Activated CD4-positive, CD25-positive, alpha-beta regulatory T cell treated with anti-CD3 and anti-CD28 coated beads, Interleukin-2, amount 50 U/mL, for 24 hours (primary cell): ENCODE results near the gene RNU1-3.
A peak's percentile ranks its signal among the peaks of the same experiment; 100 is the strongest.
"Not testable (repeated sequence)": the region's sequence is repeated elsewhere in the genome, so short reads cannot be mapped to it uniquely, and the experiment has no call there.

Experiments
- ATAC-seq, 2 donors: fragments of 150-1000 bp; cut with Tn5 transposase; one replicate each; pipeline ENCODE4 v1.10.0; 2021; ENCODE audit warnings: mild to moderate bottlenecking in 1 of 2, moderate library complexity in 1 of 2

Gene RNU1-3

DNA sequence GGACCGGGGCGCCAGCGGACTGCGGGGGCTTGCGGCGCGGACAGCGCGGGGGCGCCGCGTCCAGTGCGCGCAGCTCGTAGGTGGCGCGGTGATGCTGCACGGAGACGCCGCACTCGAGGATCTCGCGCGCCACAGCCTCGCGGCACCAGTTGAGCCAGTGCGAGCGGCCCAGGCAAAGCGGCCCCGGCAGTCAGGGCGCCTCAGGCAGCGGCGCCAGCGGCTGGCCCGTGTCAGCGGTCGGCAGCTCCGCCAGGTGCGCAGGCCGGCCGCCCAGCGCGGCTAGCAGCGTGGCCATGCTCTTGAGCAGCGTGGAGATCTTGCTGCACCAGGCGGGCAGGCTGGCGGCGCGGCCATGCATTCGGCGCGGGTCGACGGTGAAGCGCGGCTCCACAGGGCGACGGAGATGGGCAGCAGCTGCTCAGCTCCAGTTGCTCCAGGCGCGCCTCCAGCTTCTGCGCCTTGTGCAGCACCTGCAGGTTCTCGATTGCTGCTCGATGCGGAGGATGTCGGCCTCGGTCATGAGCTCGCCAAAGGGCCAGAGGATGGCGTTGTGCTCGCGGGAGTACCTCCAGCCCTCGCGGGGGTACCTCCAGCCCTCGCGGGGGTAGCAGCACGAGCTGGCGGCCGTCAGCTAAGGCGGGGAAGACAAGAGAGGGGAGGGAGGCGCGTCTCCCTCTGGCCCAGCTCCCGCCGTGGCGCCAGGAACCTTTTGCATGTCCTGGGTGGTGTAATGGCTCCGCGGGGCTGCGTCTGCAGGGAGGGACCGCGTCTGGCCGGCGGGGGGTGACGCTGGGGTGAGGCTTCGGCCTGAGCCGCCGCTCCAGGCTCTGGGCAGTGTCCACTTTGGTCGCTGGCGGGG, 26.9 kb upstream of the RNU1-3 start:
- peak in 1 of 2 donors; percentile 8 for ATAC-seq

DNA sequence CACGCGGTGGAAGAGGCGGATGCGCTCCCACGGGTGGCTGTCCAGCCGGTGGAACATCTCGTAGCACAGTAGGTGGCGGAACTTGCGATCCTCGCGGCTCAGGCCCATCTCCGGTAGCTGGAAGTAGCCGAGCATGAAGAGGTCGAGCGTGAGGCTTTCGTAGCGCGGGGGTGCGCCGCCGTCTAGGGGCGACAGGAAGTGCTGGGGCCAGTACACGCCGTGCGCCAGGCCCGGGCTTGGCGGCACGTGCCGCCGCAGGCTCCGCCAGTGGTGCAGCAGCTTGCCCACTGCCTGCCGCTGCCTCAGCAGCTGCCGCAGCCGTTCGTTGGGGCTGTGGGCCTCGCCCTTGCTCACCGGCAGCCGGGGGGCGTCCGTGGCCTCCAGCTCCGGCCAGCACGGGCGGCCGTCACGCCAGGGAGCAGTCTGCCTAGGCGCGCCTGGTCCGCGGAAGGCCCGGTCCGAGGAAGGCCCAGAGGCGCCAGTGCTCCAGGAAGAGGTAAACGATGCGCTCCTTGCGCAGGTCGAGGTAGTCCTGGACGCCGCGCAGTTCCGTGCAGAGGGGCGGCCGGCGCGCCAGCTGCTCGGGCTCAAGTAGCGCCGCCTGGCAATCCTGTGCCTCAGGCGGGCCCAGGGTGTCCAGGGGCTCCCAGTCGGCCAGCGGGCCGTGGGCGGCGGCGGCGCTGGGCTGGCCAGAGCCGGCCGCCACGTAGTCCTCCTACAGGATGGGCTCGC, 26.1 kb upstream of the RNU1-3 start:
- not testable (repeated sequence) for ATAC-seq

DNA sequence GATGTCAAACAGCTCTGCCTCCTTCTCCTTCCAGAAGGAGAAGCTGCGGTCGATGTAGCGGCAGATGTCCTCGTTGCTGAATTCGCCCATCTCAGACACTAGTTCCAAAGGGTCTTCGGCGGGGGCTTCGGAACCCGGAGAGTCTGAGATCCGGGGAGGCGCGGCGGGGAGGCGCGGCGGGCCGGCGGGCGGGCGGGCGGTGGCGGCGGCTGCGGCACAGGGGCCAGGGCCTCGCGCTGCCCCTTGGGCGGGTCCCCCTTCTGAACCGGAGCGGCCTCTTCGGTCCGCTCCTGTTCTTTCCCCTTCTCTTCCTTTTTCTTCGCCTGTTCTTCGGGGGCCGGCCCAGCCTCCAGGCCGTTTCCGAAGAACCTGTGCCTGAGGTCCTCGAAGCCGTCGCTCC, 25.5 kb upstream of the RNU1-3 start:
- ATAC-seq = not testable (repeated sequence)

DNA sequence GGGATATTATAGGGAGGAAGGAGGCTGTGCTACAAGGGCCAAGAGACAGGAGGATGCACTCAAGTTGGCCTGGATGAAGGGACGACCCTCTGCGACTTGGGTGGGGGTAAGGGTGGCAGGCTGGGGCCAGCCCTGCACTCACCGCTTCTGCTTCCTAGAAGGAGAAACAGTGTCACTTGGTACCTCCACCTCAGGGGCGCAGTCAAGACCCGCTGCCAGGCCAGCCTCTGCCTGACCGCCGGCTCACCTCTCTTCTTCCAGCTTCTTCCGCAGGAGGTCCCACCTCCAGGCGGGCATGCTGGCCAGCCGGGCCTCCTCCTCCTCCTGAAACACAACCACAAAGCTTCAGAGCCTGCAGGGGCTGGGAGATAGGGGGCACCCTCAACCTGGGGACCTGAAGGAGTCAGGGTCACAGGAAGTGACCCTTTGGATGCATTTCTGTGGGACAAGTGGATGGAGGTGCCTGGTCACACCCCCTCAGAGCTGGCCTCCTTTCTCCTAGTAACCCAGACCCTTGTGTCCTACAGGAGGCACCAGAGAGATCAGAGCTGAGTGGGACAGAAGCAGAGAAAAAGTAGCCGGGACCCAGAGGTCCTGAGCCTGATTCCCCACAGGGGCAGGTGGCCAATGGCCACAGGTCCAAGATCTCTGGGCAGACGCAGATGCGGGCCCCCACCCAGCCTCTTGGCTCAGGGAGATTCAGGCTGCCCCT, 24.4 kb upstream of the RNU1-3 start:
- ATAC-seq = not testable (repeated sequence)

DNA sequence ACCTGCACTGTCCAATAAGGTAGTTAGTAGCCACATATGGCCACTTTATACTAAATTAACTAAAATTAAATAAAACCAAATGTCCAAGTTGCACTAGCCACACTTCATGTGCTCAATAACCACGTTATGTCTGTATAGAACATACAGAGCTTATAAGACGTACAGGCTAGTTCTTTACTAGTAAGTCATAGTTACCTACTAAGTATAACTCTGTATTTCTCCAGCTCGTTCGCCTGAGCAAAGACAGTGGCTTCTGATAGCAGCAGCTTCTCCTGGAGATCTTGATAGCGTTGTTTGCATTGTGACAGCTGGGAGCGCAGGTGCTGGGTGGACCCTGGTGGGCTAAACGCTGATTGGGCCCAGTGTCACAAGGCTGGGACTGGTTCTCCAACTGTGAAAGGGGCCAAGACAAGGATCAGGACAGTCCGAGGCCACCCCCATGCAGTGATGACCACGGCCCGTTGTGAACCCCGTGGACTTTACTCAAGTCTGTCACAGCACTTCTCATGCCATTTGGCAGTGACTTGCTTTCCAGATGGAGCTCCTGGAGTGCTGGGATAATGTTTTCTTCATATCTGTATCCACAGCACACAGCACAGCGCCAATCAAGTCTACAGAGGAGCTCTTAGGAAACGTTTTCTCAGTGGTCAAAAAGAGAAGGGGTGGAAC, 20.5 kb upstream of the RNU1-3 start:
- ATAC-seq = not testable (repeated sequence)

DNA sequence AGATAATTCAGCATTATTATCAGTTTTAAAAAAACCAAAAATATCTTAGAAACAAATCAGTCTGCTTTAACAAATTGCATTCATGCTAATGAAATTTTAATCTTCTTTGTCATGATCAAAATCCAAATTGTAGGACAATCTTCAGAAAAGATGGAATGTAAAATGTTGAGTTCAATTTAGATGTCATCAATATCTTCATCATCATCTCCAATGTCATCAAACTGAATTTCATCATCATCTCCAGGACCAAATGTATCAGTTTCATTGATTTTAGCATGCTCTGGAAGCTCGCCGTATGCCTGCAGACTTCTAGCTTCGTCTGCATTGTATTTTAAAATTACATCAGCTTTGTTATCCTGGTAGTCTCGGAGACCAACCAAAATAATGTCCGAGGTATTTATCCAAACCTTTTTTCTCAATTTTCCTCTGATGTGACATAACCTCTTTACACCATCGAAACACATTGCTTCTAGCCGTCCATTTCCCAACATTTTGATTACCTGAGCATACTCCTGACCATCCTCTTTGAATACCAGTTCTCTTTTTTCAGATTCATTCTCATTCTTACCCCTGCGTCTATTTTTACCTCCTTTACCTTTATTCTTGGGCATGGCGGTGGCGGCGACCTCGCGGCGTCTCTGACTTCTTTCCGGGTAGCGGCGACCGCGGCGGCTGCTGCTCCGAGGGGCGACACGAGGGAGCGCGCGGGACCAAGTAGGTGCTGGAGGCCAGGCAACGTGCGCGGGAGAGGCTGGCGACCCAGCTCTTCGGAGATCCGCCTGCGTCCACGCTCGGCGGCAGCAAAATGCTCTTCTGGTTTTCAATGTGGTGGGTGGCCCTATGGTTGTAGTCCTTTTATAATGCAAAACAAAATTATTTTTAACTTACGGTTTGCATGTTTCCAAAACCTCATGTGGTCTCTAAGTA, 19.0 kb upstream of the RNU1-3 start:
- not testable (repeated sequence) for ATAC-seq

DNA sequence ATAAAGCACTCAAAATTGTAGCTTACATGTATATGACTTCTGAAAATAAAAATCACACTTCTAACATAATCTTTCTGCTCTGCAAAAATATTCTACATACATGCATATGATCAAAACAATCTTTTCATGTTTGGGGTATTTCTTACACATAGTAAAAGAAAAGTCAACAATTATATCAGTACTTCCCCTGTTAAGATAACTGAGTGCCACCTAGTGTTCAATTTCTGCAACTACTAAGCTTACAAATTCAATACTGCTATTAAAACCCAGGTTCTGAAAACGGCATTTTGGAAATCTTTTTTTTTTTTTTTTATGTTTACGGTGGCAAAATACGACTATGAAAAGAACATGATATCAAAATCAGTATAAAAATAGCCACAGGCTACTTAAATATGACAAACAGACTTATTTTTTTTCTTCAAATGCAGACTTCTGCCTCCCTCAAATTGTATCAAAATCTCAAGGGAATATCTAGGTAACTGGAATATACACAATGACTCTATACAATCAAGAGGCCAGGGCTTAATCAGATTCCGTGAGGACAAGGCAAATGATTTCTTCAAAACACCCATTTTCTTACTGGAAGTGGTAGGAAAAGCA, 18.1 kb upstream of the RNU1-3 start:
- peak in 1 of 2 donors; percentile 48 for ATAC-seq

DNA sequence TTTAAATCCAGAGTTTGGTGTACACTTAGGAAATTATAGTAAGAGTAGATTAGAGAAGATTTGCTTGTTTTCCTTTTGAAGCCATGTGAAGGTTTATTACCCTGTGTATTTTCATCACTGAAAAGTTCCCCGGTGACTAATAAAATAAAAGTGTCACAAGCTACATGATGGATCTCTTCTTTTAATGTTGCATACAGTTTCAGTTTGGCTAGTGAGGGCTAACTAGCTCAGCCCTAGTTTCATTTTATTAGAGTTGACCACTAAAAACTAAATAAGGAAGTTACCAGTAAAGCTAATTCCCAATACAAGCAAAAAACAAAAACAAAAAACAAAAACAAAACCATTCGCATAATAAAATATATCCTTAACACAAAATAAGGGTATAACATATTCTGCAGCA, 17.4 kb upstream of the RNU1-3 start:
- peak in 1 of 2 donors; percentile 36 for ATAC-seq

DNA sequence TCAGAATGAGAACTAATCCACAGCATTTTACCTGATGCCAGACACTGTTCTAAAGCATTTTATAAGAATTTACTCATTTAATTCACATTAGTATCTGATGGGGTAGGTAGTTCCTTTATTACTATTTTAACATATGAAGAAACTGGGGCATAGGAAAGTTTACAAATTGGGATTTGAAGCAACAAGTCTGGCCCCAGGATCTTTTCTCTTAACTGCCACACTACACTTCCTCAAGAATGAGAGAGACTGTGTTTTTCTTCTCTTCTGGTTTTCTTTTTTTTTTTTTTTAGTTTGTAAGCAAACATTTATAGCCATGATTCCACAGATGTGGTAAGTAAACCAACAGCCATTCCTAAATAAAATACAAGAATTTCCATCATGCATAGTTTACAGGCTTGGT, 16.1 kb upstream of the RNU1-3 start:
- ATAC-seq = not testable (repeated sequence)

DNA sequence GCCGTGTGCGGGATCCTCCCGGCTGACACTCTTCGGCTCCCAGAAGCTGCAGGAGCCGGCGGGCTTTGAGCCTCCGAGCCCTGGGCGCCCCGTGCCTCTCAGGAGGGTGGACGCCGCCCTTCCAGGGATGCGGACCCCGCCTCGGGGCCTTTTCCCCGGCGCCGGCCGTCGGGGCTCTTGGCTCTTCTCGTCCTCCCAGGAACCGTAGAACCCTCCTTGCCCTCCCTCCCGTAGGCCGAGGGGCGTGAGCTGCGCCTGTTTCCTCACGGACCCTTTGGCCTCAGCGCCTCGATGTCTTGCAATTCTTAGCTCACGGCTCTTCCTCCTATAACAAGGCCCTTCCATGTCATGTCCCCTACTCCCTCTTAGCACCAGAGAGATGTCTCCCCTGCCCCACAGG, 13.6 kb upstream of the RNU1-3 start:
- not testable (repeated sequence) for ATAC-seq

DNA sequence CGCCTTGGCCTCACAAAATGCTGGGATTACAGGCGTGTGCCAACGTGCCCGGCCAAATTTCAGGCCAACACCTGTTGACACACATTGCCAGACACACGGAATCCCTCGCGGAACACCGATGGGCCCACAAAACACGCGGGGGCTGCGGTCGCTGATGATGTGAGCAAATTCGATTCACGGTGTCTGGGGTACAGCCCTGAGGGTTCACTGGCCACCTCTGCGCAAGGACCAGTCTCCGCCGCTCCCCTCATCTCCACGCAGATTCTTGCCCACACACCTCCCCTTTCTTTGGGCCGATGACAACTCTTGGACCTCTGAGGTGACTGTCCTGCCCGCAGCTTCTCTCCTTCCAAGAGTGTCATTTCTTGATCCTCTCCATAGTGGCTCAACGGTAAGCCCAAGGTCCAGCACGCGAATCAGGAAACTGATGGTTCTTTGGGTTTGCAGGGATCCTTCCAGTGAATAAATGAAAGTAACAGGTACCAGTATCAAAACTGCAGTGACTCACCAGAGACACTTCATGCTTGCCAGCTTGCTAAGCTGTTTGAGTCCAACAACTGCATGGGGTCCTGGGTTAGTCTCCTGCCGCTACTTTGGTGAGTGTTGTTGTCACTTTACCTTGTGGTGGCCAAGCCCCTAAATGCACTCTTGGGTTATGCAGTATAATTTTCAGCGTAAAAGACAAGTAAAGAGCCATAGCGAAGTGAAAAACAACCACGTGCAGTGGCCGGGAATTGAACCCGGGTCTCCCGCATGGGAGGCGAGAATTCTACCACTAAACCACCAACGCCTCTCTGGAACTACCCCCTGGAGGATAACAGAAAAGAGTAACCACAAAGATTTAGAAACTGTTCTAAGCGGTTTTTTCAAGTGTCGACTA, 11.0 kb upstream of the RNU1-3 start:
- peak; percentile 92 to 96 for ATAC-seq

DNA sequence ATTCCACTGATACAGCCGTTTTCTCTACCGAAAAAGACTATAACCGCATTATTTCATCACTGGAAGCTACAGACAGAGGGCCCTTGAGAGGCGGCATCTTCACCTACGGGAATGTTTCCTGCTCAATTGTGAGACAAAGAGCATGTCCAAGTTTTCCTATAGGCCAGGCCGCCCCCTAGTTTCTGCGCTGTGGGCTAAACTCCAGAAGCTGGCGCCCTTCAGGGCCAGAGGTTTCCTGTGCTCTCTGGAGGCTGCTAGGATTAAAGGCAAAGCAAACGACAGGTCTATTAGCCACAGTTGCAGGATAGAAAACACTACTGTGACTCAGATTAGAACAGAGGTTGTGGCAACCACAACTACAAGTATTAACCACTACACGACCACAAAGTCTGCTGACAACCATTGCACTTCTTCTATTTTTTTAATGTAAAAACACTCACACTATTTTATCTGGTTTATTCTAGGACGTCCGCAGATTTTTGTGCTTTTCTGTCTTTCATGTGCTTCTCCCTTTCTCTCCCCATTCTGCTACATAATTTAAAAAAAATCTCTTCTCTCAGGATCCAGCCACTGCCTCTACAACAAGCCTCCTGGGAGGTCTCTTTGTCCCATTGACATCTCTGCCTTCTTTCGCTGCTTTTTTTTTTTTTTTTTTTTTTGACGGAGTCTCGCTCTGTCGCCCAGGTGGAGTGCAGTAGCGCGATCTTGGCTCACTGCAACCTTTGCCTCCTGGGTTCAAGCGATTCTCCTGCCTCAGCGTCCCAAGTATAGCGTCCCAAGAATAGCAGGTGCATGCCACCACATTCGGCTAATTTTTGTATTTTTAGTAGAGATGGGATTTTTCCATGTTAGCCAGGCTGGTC, 10.1 kb upstream of the RNU1-3 start:
- ATAC-seq = peak in 1 of 2 donors; percentile 66

DNA sequence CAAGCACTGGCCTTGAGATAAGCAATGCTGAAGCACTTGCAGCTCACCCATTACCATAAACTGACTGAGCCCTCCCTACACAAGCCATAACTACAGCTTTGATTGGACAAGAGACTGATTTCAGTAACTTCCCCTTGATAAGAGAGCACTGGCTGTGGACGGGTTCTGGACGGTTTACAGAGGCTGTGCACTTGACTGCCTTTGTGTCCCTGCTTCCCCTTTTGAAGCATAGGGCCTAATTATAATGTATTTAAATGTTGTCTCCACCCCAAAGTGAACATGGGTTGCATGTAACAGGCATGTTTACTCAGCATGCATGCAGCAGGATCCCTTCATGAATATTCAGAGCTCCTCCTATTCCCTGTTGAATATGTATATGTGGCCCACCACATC, 8.4 kb upstream of the RNU1-3 start:
- not testable (repeated sequence) for ATAC-seq

DNA sequence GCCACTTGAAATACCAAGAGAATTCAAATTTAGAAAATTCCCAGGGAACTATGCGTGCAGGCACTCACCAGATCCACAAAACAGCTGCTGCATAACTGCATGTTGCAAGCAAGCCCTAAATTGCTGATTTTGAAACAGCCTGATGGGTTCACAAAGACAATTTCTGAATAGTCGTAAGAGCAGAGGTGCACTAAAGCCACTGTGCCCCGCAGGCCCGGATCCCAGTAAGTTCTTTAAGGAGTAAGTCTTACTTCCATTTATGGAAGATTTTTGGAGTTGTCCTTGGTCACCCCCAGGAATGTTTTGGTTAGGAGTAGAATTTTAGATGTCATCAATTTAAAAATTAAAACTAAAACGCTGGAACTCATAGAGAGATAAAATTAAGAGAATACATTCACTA, 7.2 kb upstream of the RNU1-3 start:
- not testable (repeated sequence) for ATAC-seq

DNA sequence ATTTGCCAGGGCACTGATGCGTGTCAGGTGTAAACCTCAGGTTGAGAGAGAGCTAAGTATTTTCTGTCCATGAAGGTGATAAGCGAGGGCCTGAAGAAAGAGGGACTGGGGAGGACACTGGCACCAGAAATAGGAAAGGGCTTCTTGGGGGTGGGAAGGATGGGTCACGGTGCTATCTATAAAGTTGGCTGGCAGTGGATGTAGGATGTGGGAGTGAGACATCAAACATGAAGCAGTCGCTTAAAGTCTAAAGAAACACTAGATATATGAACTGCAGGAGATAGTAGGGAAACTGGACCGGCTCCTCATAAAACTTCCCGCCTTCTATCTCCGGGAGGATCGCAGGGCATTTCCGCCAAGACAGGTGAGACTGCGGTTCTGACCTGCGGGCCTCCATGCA, 912 bp downstream of the RNU1-3 start:
- not testable (repeated sequence) for ATAC-seq

DNA sequence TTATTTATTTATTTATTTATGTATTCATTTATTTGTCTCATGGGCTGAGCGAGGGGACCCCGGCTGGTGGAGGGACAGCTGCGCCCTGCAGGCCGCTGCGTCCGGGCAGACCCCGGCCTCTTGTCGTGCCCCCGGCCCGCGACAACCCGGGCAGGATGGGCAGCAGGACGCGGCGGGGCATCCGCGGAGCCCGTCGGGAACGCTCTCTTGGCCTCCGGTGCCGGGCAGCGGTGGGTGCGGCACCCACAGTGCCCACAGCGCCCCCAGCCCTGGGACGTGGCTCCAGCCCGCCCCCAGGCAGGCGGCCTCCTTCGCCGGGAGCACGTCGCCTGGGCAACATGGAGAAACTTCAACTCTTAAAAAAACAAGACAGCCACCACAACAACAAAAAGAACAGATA, 8.5 kb downstream of the RNU1-3 start:
- not testable (repeated sequence) for ATAC-seq

DNA sequence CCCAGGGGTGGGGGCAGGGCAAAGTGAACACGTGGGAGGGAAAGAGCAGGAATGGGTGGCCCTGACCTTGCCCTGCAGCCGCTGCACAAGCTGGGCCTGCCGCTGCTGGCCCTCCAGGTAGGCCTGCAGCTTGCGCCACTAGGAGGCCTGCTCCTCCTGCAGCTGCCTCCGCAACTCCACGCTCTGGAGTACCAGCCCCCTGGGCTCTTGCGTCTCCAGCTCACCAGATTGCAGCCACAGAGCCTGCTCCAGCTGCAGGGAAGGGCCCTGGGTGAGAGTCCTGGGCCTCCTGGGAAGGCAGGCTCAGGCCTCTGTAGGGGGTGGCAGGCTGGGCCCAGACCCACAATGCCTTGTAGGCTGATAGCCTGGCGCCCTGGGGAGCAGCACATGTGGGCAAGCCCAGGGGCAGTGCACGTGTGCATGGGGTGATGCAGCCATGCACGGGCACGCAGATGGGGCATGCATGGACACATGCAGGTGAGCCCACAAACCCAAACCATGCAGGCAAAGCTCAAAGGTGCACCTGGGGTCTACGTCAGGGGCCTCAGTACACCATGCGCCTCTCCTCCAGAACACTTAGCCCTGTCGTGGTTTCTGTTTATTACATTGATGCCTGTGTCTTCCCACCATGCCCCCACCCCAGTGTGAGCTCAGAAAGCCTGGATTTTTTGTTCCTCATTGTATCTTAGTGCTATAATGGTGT, 9.6 kb downstream of the RNU1-3 start:
- ATAC-seq = not testable (repeated sequence)

DNA sequence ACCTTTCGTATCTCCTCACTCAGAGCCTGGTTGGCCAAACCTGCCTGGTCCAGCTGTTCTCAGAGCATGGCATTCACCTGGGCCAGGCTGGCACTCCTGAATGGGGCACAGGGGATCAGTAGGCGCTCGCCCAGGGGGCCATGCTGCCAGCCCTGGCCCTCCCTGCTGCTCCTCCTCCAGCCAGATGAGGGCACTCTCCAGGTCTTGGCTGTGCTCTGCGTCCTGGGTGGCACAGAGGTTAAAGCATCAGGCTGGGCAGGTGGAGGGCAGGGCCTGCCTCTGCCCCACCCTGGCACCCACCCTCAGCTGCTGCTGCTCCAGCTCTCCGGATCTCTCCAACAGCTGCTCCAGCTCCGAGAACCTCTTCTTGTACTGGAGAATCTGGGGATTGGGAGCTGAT, 10.2 kb downstream of the RNU1-3 start:
- peak in 1 of 2 donors; percentile 48 for ATAC-seq
